ENCODE results near the gene IER5. TPM values are rescaled to one million over a fixed set of nuclear protein-coding genes. Genes with fewer than 3 reads are reported as not detected.
A peak's percentile ranks its signal among the peaks of the same experiment; 100 is the strongest.

The IER5 gene
- polyA plus RNA-seq, 1 experiment, result 16.9 TPM

GRCh38 chr1:181101581-181102226, 13.2 kb downstream of the IER5 start:
- H3K4me3 ChIP-seq (ENCODE audit: low read depth, low read length), result no peak overlapping the region
- H3K27me3 ChIP-seq (ENCODE audit: control insufficient read depth, insufficient read depth, low read length), result no peaks in the 10 kb centered on the region
- no peak for DNase-seq (ENCODE audit: low read depth)
- TF ChIP-seq, protein P1, sequence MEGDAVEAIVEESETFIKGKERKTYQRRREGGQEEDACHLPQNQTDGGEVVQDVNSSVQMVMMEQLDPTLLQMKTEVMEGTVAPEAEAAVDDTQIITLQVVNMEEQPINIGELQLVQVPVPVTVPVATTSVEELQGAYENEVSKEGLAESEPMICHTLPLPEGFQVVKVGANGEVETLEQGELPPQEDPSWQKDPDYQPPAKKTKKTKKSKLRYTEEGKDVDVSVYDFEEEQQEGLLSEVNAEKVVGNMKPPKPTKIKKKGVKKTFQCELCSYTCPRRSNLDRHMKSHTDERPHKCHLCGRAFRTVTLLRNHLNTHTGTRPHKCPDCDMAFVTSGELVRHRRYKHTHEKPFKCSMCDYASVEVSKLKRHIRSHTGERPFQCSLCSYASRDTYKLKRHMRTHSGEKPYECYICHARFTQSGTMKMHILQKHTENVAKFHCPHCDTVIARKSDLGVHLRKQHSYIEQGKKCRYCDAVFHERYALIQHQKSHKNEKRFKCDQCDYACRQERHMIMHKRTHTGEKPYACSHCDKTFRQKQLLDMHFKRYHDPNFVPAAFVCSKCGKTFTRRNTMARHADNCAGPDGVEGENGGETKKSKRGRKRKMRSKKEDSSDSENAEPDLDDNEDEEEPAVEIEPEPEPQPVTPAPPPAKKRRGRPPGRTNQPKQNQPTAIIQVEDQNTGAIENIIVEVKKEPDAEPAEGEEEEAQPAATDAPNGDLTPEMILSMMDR (IDR thresholded peaks at IDR 0.05; ENCODE audit: insufficient read depth, low read depth, low read length), result no peak
- ChIA-PET CTCF (interaction anchor here (1.0 to 2.1 kb wide), 4 partner anchors 10 to 69 kb away, joined by 3 to 6 read pairs (median 4); no protein-coding TSS in a partner anchor), POLR2A (no interaction called here)
- no peaks in the 10 kb centered on the region for H3K36me3 ChIP-seq (ENCODE audit: control insufficient read depth, insufficient read depth, low read length)

DNA sequence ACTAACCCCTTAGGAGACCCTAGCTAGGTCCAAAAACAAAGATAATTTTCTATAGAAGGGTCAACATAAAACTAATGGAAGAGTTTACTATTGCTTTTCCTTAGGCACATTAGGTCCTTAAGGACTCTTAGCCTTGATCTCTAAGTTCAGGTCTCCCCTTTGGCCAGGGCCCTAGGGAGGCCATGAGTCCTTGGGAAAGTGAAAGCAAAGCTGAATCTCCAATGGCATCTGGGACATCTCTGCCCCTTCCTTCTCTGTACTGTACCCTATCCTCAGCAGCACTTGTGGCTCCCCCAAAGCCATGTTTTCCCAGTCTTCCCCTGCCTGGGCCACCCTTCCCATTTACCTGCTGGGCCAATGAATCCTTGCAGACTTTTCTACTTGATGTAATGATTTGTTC, 14.3 kb downstream of the IER5 start:
- Histone ChIP-seq H3K27me3 (ENCODE audit: control insufficient read depth, insufficient read depth, low read length) (no peaks in the 10 kb centered on the region), H3K4me3 (ENCODE audit: low read depth, low read length) (no peak overlapping the region)

DNA sequence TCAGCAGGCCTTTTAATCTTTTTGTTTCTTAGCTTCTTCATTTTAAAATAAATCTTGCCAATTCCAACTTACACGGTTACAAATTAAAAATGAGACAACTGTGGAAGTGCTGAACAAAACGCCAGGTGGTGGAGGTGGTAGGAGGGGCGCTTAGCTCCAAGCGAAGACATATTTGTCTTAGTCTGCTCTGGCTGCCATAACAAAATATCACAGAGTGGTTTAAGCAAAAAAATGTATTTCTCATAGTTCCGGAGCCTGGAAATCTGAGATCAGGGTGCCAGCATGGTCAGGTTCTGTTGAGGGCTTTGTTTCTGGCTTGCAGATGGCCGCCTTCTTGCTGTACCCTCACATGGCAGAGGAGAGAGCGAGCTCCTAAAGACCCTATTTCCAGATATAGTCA, 14.9 kb downstream of the IER5 start:
- TF ChIP-seq, protein P1 (IDR thresholded peaks at IDR 0.05; ENCODE audit: insufficient read depth, low read depth, low read length), result no peak
- no peaks in the 10 kb centered on the region for H3K27me3 ChIP-seq (ENCODE audit: control insufficient read depth, insufficient read depth, low read length)
- POLR2A ChIA-PET, result interaction anchor here (0.6 kb wide), 1 partner anchor 81 kb away, joined by 18 read pairs; no protein-coding TSS in a partner anchor
- no peak overlapping the region for H3K4me3 ChIP-seq (ENCODE audit: low read depth, low read length)
- CTCF ChIA-PET, result interaction anchor here (0.7 to 2.2 kb wide), 5 partner anchors 23 to 149 kb away, joined by 3 to 9 read pairs (median 4); no protein-coding TSS in a partner anchor
- no peaks in the 10 kb centered on the region for H3K36me3 ChIP-seq (ENCODE audit: control insufficient read depth, insufficient read depth, low read length)
- no peak for DNase-seq (ENCODE audit: low read depth)

More for the DNA sequence above, 14.3 kb downstream of the IER5 start:
- TF ChIP-seq, protein P1 (IDR thresholded peaks at IDR 0.05; ENCODE audit: insufficient read depth, low read depth, low read length), result no peak
- no peak for DNase-seq (ENCODE audit: low read depth)
- no peaks in the 10 kb centered on the region for H3K36me3 ChIP-seq (ENCODE audit: control insufficient read depth, insufficient read depth, low read length)
- ChIA-PET POLR2A (interaction anchor here (0.6 kb wide), 1 partner anchor 81 kb away, joined by 18 read pairs; no protein-coding TSS in a partner anchor), CTCF (interaction anchor here (0.7 to 2.1 kb wide), 5 partner anchors 12 to 148 kb away, joined by 3 to 6 read pairs (median 4); no protein-coding TSS in a partner anchor)

- Histone ChIP-seq H3K27me3 (ENCODE audit: control insufficient read depth, insufficient read depth, low read length) (no peaks in the 10 kb centered on the region), H3K4me3 (ENCODE audit: low read depth, low read length) (peak overlapping the region; percentile 78), H3K36me3 (ENCODE audit: control insufficient read depth, insufficient read depth, low read length) (no peaks in the 10 kb centered on the region)
- ChIA-PET CTCF (interaction anchor here (0.6 to 2.2 kb wide), 7 partner anchors 9 to 458 kb away, joined by 3 to 9 read pairs (median 4); no protein-coding TSS in a partner anchor), POLR2A (interaction anchor here (0.8 to 1.3 kb wide), 3 partner anchors 13 to 32 kb away, joined by 3 to 5 read pairs (median 4); no protein-coding TSS in a partner anchor)
- no peak for DNase-seq (ENCODE audit: low read depth)
- TF ChIP-seq, protein P1 (IDR thresholded peaks at IDR 0.05; ENCODE audit: insufficient read depth, low read depth, low read length), result no peak
Observed at GRCh38 chr1:181104042-181104789, 15.7 kb downstream of the IER5 start.

DNA sequence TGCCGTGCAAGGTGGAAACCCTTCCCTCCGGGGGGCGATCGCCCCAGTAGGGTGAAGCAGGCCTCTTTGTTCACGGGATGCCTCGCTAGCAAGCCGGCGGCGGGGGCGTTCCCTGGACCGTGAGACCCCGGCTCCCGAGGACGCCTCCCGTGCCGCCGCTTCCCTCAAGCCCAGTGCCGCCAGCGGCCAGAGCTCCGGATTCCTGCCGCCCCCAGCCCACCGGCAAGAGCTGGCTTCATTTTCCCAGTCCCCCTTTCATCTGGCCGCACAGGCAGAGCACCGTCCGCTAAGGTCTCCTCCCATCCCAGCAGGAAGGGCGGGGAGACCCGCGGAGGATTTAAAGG, 16.3 kb downstream of the IER5 start:
- Histone ChIP-seq H3K27me3 (ENCODE audit: control insufficient read depth, insufficient read depth, low read length) (no peaks in the 10 kb centered on the region), H3K4me3 (ENCODE audit: low read depth, low read length) (peak overlapping the region; percentile 78), H3K36me3 (ENCODE audit: control insufficient read depth, insufficient read depth, low read length) (no peaks in the 10 kb centered on the region)
- ChIA-PET CTCF (interaction anchor here (0.6 to 2.4 kb wide), 13 partner anchors 9 to 458 kb away, joined by 3 to 9 read pairs (median 4); no protein-coding TSS in a partner anchor), POLR2A (interaction anchor here (0.6 to 1.3 kb wide), 5 partner anchors 8 to 72 kb away, joined by 3 to 12 read pairs (median 5); no protein-coding TSS in a partner anchor)
- DNase-seq (ENCODE audit: low read depth), result no peak
- TF ChIP-seq, protein P1 (IDR thresholded peaks at IDR 0.05; ENCODE audit: insufficient read depth, low read depth, low read length), result no peak

Measured in BJ (cell line).